Stimulated activated CD4-positive, alpha-beta T cell treated with anti-CD3 and anti-CD28 coated beads, Interleukin-2, amount 100 ng/mL, for 4 hours (primary cell): ENCODE data around the gene SLC10A7.

Experiments used
- DNase-seq: peaks from one replicate; pipeline ENCODE4 v3.0.0-alpha.2; 2020; ENCODE audit warnings: low read depth

Gene SLC10A7, protein sequence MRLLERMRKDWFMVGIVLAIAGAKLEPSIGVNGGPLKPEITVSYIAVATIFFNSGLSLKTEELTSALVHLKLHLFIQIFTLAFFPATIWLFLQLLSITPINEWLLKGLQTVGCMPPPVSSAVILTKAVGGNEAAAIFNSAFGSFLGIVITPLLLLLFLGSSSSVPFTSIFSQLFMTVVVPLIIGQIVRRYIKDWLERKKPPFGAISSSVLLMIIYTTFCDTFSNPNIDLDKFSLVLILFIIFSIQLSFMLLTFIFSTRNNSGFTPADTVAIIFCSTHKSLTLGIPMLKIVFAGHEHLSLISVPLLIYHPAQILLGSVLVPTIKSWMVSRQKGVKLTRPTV

DNA sequence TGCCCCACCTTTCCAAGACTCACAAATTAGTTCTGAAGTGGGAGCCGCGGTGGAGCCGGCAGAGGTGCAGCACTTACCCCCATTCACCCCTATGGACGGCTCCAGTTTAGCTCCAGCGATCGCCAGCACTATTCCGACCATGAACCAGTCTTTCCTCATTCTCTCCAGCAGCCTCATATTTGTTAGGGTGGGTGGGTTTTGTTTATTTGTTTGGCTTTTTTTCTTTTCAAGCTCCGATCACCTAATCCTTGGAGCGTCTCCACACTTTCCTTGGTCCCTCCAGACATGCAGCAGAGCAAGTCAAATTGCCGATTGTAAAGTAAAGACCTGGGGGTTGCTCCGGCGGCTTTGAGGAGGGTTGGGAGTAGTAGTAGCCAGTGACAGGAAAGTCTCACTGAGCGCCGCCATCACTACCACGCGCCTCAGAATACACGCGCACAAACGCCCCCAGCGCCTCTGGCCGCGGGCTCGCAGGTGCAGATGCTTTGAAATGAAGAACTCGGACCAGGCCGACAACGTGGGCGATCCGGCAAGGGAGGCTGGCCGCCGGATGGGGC lies at the start of gene SLC10A7:
Gene SLC10A7 (minus strand): TSS at position 400 of the 557 bp plus-strand sequence. CDS start 223 bp downstream, at position 177.
- DNase-seq: peak; percentile 44

DNA sequence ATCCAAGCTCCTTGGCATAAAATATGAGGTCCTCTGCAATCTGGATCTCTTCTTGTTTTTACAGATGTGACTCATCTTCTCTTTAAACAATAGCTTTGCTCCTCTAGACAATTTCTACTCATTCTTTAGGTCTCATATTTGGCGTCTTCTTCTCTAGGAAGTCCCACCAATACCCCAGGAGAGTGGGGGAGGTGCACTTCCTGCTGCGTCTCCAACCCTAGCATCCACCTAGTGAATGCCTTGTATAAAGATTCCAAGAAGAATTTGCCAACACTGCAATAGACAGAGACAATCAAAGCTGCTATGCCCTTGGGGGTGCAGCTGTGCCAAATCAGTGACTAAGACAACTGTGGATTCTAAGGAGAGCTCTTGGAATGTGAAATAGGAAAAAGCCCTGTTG lies 45.7 kb upstream of the SLC10A7 start:
- no peak for DNase-seq

DNA sequence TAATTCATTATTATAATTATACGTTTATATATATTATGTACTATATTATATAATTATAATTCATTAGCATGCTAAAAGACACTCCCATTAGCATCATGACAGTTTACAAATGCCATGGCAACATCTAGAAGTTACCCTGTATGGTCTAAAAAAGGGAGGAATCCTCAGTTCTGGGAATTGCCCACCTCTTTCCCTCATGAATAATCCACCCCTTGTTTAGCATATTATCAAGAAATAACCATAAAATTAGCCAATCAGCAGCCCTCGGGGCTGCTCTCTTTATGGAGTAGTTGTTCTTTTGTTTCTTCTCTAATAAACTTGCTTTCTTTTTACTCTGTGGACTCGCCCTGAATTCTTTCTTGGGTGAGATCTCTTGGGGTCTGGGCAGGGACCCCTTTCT lies 42.8 kb upstream of the SLC10A7 start:
- no peak for DNase-seq

DNA sequence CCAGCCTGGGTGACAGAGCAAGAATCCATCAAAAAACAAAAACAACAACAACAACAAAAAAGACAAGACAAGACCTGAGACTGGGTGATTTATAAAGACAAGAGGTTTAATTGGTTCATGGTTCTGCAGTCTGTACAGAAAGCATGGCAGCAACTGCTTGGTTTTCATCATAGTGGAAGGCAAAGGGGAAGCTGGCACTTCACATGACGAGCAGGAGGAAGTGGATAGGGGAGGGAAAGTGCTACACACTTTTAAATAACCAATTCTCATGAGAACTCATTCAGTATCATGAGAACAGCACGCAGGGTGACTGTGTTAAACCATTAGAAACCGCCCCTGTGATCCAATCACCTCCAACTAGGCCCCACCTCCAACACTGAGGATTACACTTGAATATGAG lies 28.4 kb upstream of the SLC10A7 start:
- DNase-seq: no peak

GRCh38 chr4:146548443-146548842 lies 26.7 kb upstream of the SLC10A7 start:
- DNase-seq: no peak

GRCh38 chr4:146545102-146545501 lies 23.4 kb upstream of the SLC10A7 start:
- DNase-seq: no peak

DNA sequence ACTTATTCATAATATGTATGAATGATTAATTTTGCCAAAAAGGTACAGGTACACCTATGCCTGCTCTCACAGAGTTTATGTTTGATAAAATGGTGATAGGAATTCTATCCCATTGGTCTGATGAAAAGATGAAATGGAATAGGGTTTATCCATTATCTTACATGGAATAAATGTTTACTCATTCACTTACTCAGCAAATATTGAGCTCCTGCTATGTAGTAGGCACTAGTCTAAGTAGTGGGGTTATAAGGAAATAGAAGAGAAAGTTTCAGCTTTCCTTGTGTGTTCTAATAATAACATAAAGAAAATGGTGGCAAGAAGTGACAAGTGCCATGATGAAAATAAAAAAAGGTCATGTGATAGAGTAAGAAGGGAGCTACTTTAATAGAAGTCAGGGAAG lies 12.4 kb upstream of the SLC10A7 start:
- DNase-seq: no peak

- DNase-seq: no peak
These were observed 4.0 kb upstream of the SLC10A7 start for GRCh38 chr4:146525754-146526153.

GRCh38 chr4:146524663-146525062 lies 2.9 kb upstream of the SLC10A7 start:
- DNase-seq: no peak

- no peak for DNase-seq
These were observed 1.1 kb upstream of the SLC10A7 start for GRCh38 chr4:146522869-146523205.

- DNase-seq: peak; percentile 77
These were observed 543 bp upstream of the SLC10A7 start for GRCh38 chr4:146522098-146522868.

DNA sequence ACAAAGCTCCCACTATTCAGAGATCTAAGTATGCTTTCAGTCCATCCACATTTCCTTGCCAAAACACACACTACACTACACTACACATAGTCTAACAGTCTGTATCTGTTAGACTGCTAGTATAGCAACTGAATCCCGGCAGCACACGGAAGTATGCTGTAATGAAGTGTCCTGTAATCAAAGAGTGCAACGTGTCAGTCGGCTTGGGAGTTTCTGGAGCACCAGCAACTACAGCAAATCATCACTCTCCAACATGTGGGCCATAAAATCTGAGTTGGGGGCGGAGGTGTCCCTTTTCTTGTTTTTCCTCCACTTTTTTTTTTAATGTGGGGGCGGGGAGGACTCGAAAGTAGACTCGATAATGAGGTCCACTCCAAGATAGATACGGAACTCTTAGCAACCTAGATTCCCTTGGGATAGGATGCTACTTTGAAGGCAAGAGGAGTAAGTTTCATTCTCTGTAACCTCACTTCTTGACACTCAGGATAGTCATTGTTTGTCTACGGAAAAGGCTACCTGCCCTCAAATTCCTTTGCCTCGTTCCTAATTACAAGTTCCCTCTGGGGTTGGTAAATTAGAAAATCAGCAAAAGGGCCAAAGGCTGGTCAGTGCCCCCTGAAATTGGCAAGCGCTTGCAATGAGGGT lies 722 bp downstream of the SLC10A7 start:
- no peak for DNase-seq

DNA sequence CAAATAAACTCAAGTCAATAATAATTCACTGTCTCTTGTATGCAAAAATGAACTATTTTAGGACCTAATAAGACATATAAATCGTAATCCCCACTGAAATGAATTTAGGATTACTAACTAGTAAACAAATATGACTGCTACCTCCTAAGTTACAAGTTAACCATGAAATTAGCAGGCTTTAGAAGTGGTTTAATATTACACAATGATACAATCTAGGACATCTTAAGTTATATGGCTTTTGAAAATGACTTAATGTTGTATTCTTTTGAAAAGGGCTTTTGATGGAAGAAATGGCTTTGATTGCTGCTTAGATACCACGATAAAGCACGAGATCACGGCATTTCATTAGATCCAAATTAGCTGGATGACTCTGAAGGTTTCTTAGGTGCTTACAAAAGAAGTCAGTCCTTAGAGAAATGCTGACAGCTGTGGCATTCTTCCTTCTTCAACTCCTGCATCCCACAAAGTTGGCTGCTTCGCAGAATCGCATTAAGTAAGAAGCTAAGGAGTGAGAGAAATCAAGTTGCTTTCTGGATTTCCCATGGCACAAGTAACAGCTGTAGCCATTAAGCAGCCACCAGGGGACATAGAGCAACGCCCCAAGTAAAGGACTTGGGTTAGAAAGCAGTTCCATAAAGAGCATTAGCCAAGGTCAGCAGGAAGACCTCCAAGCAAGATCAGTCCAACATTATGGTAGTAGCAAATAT lies 6.9 kb downstream of the SLC10A7 start:
- DNase-seq: no peak

GRCh38 chr4:146513548-146513947 lies 8.2 kb downstream of the SLC10A7 start:
- no peak for DNase-seq

- no peak for DNase-seq
These were observed 10.4 kb downstream of the SLC10A7 start for GRCh38 chr4:146511381-146511780.

DNA sequence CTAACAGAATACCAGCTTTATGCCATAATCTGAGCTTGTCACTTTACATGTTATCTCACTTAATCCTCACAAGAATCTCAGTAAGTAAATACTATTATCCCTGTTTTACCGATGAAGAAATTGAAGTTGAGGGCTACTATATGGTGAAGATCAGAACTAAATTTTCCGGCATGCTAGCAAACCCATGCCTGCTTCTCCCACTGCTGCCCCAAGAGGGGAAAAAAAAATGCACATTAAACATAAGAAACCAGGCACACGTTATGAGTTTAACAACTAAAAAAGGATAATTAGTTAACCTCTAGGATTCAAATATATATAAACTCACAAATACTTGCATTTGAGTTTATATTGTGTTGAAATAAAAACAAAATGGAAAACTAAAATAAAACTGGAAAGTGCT lies 10.8 kb downstream of the SLC10A7 start:
- DNase-seq: no peak

DNA sequence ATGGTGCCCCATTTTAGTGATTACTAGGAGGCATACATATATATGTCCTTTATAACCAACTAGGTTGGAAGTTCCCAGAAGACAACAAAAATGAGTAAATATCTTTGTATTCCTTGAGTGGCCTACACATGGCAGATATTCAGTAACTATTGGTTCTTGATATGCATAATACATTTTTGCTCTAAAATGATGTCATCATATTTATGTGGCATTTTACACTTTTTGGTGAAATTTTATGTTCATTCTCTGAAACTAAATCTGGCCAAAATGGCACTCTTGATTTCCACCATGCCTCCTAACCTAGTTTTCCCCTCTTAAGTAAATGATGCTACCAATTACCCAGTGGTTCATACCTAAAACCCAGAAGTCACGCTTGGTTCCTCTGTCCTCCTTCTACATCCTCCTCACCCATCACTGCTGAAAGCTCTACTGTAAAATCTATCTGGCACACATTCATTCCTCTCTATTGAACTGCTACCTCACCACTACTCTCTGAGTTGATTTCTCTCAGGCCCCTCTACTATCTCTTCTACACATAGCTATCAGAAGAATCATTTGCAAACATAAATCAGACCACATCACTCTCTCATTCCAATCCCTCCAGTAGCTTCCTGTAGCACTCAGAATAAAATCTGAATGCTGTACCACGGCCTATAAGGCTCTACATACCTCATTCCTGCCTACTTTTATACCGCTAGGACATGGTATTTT lies 13.4 kb downstream of the SLC10A7 start:
- DNase-seq: no peak

DNA sequence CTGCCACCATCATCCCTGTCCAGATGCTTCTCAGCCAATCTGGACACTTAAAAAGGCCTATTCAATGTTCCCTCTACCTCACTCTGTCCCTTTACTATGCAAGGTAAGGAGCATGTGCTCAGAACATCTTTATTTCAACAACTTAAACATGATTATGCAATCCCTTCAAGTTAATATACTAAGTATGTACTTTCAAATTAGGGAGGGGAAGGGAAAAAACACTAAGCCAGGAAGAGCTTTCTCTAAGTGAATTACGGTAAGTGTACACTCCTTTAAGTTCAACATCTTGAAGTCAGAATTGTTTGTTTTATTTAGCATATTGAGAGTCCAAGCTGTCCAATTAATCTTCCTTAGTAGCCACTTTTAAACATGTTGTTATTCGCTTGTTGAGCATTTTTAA lies 14.1 kb downstream of the SLC10A7 start:
- no peak for DNase-seq

- no peak for DNase-seq
These were observed 15.5 kb downstream of the SLC10A7 start for GRCh38 chr4:146506272-146506671.

DNA sequence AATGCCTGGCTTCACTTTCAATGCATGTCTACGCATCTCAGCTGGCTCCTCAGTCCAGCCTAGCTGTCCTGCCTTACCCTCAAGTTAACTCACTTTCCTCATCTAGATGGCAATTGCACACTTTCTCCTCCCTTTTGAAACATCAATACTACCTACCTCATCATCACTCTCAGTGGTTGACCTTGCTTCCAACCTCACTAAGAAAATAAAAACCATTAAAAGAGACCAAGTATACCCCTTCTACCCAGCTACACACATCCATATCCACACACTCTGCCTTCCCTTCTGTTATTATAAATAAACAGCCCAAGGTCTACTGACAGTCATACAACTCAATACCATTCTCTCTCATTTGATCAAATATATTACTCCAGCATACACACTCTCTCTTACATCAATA lies 21.5 kb downstream of the SLC10A7 start:
- no peak for DNase-seq

DNA sequence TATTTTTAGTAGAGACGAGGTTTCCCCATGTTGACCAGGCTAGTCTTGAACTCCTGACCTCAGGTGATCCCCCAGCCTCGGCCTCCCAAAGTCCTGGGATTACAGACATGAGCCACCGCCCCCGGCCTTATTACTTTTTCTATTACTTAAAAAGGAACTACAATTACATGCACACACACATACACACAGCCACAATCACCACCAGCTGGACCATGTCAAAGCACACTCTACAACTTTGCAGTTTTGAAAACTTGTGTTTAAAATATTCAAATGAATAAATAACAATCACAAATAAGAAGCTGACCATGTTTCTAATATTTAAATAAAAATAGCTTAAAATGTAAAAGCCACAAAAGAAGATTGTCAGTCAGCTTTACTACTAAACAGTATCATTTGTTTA lies 23.4 kb downstream of the SLC10A7 start:
- no peak for DNase-seq

- no peak for DNase-seq
These were observed 26.5 kb downstream of the SLC10A7 start for GRCh38 chr4:146495269-146495668.
